HG03045 (cell line): ENCODE data around the gene RBM10.

ENCODE experiments used
- ATAC-seq: cut with Tn5 transposase; IDR thresholded peaks from one replicate; pipeline ENCODE4 v1.9.1; 2021; ENCODE audit warnings: mild to moderate bottlenecking, moderate library complexity; ENCODE audit not compliant: unreplicated experiment

The RBM10 gene

DNA sequence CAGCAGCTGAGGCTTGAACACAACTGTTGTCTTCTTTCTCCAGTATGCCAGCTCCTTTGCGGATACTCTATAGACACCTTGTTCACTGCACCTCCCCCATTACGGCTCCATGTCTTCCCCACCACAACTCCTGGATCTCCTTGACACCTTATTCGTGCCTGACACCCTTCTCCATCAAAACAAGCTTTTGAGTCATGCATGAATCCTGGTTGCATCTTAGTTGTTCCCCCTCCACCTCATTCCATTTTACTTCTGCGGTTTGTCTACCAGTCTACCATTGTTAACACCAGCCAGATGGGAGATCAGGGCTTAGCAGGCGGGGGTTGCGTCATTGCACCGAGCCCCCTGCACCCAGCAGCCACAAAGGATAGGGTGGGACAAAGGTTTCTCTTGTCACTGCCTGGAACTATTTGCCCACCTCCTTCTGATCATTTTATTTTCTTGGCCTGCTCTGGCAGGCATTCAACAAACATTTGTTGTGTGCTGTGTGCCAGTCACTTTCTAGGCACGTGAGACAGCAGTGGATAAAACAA, 71.4 kb downstream of the RBM10 start:
- no peak for ATAC-seq

DNA sequence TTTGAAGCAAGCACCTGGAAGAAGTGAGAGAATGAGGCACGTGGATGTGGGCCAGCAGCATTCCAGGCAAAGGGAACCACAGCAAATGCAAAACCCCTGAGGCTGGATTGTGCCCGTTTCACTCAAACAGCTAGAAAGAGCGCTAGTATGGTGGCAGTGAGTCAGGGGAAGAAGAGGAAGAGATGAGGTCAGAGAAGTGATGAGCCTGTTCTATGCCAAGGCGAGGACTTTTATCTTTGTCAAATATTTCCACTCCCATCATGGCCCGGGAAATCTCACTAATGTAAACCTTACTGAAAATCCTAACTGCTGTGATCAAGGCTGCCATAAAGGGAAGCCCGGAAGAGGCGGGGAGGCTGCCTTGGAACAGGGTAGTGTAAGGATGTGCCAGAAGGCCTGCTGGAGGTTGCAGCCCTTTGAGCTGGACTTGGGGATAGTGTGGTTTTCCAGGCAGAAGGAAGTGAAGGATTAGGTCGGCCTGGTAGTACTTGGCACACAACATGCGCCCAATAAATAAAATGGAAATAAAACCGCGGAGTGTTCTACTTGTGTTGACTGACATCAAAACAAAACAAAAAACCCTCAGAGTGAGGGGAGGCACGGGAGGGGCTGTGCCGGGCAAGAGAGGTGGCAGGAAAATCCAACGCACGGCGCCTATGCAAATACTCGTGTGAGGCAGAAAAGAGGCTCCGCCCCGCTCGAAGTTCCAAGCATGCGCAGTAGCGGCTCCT, 72.3 kb downstream of the RBM10 start:
- no peak for ATAC-seq

DNA sequence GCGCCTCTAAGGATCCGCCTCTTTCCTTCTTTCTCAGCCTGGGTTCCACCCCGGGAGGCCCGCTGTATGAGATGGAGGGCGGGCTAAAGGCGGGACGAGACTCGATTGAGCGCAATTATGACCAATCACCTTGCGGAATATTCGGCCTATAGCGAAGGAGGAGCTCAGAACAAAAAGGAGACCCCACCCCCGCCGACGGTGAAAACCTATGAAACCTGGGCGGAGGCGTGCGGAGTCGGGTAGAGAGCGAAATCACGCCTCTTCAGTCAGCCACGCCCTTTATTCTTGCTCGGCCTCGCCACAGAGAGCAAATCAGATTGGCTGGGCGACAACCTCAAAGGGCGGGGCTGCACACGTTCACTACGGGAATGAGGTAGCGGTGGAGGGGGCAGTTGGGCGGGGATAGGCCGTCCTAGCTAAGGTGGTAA, 72.8 kb downstream of the RBM10 start:
- ATAC-seq, result peak; percentile 88

- ATAC-seq, result peak; percentile 48
Observed at GRCh38 chrX:47218280-47218919, 73.4 kb downstream of the RBM10 start, which contains the start of gene CDK16. Gene CDK16 (plus strand): TSS chrX:47218681. CDS start chrX:47223558, 4,877 bp downstream.

GRCh38 chrX:47218920-47219815, 74.1 kb downstream of the RBM10 start:
- ATAC-seq, result no peak

- no peak for ATAC-seq
Observed at GRCh38 chrX:47221756-47222155, 76.7 kb downstream of the RBM10 start.

GRCh38 chrX:47222751-47223350, 77.8 kb downstream of the RBM10 start:
- ATAC-seq, result no peak

DNA sequence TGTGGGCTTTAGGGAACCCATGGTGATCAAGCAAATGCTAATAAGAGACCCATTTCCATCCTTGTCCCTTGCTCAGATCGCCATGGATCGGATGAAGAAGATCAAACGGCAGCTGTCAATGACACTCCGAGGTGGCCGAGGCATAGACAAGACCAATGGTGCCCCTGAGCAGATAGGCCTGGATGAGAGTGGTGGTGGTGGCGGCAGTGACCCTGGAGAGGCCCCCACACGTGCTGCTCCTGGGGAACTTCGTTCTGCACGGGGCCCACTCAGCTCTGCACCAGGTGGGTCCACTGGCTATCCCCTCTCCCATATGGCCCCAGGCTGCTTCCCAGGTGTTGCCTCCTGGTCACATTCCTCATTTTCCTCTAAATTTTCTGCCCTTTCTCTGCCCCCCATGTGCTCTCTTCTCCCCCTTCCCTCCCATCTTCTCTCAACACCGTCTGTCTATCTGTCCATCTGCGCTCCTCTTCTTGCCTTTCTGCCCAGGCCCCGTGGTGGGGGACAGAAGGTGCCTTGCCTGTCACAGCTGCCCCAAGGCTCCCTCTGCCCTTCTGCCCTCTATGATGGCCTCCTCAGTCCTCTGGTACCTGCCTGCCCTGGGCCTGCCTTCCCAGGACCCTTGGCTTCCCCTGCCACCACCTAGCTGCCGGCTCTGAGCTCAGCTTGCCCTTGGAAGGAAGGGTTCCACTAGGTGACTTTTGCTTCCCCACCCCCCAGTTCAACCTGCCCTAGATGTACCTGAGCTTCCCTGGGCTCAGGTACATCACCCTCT, 78.6 kb downstream of the RBM10 start:
- ATAC-seq, result no peak

- no peak for ATAC-seq
Observed at GRCh38 chrX:47224266-47224895, 79.4 kb downstream of the RBM10 start.

DNA sequence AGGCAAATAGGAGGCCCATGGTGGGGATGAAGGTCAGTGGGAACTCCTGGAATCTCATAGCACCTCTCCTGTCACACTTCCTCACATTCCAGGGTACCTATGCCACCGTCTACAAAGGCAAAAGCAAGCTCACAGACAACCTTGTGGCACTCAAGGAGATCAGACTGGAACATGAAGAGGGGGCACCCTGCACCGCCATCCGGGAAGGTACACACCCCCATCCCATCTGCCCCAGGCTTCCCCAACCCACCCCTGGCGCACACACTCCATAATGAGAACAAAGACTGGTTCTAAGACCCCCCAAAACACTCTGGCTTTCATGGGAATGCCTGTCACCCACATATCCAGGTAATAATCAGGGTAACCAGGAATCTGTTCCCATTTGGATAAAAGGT, 79.9 kb downstream of the RBM10 start:
- no peak for ATAC-seq

- ATAC-seq, result no peak
Observed at GRCh38 chrX:47226071-47226470, 81.0 kb downstream of the RBM10 start.

DNA sequence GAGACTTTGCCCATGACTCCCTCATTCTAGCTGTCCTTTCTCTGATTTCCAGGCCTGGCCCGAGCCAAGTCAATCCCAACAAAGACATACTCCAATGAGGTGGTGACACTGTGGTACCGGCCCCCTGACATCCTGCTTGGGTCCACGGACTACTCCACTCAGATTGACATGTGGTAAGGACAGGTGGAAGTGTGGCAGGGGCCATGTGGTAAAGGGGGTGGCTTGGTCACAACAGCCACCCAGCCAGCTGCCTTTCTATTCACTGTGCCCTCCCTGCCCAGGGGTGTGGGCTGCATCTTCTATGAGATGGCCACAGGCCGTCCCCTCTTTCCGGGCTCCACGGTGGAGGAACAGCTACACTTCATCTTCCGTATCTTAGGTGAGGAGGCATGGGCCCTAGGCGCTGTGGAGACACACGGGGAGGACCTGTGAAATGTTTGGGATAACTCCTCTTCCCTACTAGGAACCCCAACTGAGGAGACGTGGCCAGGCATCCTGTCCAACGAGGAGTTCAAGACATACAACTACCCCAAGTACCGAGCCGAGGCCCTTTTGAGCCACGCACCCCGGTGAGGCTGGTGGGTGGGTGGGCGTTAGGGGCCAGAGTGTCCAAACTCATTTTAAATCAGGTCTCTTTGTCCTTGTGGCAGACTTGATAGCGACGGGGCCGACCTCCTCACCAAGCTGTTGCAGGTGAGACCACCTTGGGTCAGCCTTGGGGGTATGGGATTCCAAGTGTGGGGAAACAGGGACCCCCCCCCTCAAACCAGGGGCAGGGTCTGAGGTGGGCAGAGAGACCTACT, 81.7 kb downstream of the RBM10 start:
- ATAC-seq, result no peak

DNA sequence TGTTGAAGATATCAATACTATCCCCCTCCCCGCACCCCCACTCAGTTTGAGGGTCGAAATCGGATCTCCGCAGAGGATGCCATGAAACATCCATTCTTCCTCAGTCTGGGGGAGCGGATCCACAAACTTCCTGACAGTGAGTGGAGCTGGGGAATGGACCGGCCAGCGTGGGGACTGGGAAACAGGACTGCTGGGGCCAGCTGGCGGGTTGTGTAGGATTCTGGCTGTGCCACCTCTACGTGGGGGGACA, 82.2 kb downstream of the RBM10 start:
- ATAC-seq, result no peak

- ATAC-seq, result no peak
Observed at GRCh38 chrX:47228550-47229270, 83.7 kb downstream of the RBM10 start.

- no peak for ATAC-seq
Observed at GRCh38 chrX:47229427-47229826, 84.4 kb downstream of the RBM10 start.

GRCh38 chrX:47230136-47230868, 85.3 kb downstream of the RBM10 start:
- no peak for ATAC-seq

- no peak for ATAC-seq
Observed at GRCh38 chrX:47231167-47231566, 86.1 kb downstream of the RBM10 start.
